H9 (cell line): ENCODE measurements around the gene PKN1. TPM values are rescaled to one million over a fixed set of nuclear protein-coding genes. Genes with fewer than 3 reads are reported as not detected.

Experiments used
- DNase-seq: peaks from one replicate; pipeline ENCODE4 v3.0.0-alpha.2; 2017
- H2AFZ ChIP-seq: one replicate; pipeline ENCODE4 v1.6.1; 2013; ENCODE audit warnings: mild to moderate bottlenecking, low read length, control low read depth, moderate library complexity
- H2AK5ac ChIP-seq: 2 replicates; pipeline ENCODE4 v1.6.1; 2013; ENCODE audit warnings: low read length, control low read depth, mixed read lengths; ENCODE audit not compliant: insufficient read length
- H2BK120ac ChIP-seq: one replicate; pipeline ENCODE4 v1.6.1; 2013; ENCODE audit warnings: low read depth, mild to moderate bottlenecking, low read length, control low read depth, inconsistent platforms; ENCODE audit not compliant: poor library complexity, severe bottlenecking
- H2BK12ac ChIP-seq: 2 replicates; pipeline ENCODE4 v1.6.1; 2013; ENCODE audit warnings: low read length, control low read depth, mixed read lengths, low read depth; ENCODE audit not compliant: insufficient read length
- H2BK15ac ChIP-seq: 2 replicates; pipeline ENCODE4 v1.6.1; 2013; ENCODE audit warnings: low read depth, low read length, control low read depth
- H2BK20ac ChIP-seq: one replicate; pipeline ENCODE4 v1.6.1; 2013; ENCODE audit warnings: low read depth, mild to moderate bottlenecking, low read length, control low read depth, inconsistent platforms; ENCODE audit not compliant: poor library complexity, severe bottlenecking
- H2BK5ac ChIP-seq: 2 replicates; pipeline ENCODE4 v1.6.1; 2013; ENCODE audit warnings: low read length, control low read depth, mixed read lengths; ENCODE audit not compliant: insufficient read length
- H3K14ac ChIP-seq: 2 replicates; pipeline ENCODE4 v1.6.1; 2013; ENCODE audit warnings: low read length, control low read depth; ENCODE audit not compliant: insufficient read depth
- H3K18ac ChIP-seq: 2 replicates; pipeline ENCODE4 v1.6.1; 2013; ENCODE audit warnings: low read depth, mild to moderate bottlenecking, mixed read lengths, low read length, control low read depth; ENCODE audit not compliant: insufficient read length
- H3K23ac ChIP-seq: 2 replicates; pipeline ENCODE4 v1.6.1; 2013; ENCODE audit warnings: low read length, control low read depth, mixed read lengths, low read depth; ENCODE audit not compliant: insufficient read length
- H3K23me2 ChIP-seq: 2 replicates; pipeline ENCODE4 v1.6.1; 2013; ENCODE audit warnings: low read depth, mild to moderate bottlenecking, mixed read lengths, low read length, control low read depth; ENCODE audit not compliant: insufficient read length, poor library complexity, severe bottlenecking
- H3K27ac ChIP-seq: 2 replicates; pipeline ENCODE4 v1.5.1; 2013; ENCODE audit warnings: low read length, control low read depth, mixed read lengths, low read depth; ENCODE audit not compliant: insufficient read length
- H3K27me3 ChIP-seq: 2 replicates; pipeline ENCODE4 v1.6.1; 2013; ENCODE audit warnings: low read length, control low read depth, inconsistent platforms; ENCODE audit not compliant: insufficient read depth
- H3K4ac ChIP-seq: 2 replicates; pipeline ENCODE4 v1.6.1; 2013; ENCODE audit warnings: low read depth, mild to moderate bottlenecking, control low read depth, inconsistent platforms, low read length, moderate library complexity
- H3K4me1 ChIP-seq: 2 replicates; pipeline ENCODE4 v1.6.1; 2013; ENCODE audit warnings: low read length, control low read depth, inconsistent platforms; ENCODE audit not compliant: insufficient read depth
- H3K4me2 ChIP-seq: 2 replicates; pipeline ENCODE4 v1.6.1; 2013; ENCODE audit warnings: low read length, control low read depth, mixed read lengths; ENCODE audit not compliant: insufficient read length, insufficient read depth
- H3K56ac ChIP-seq: 2 replicates; pipeline ENCODE4 v1.6.1; 2013; ENCODE audit warnings: low read depth, mild to moderate bottlenecking, mixed read lengths, low read length, control low read depth; ENCODE audit not compliant: insufficient read length
- H3K79me1 ChIP-seq: 2 replicates; pipeline ENCODE4 v1.6.1; 2013; ENCODE audit warnings: low read depth, mild to moderate bottlenecking, moderate library complexity, low read length, control low read depth, inconsistent platforms; ENCODE audit not compliant: insufficient read depth, poor library complexity, severe bottlenecking
- H3K79me2 ChIP-seq: 2 replicates; pipeline ENCODE4 v1.6.1; 2013; ENCODE audit warnings: low read length, control low read depth, inconsistent platforms; ENCODE audit not compliant: insufficient read depth
- H3K9ac ChIP-seq: 2 replicates; pipeline ENCODE4 v1.6.1; 2013; ENCODE audit warnings: low read length, control low read depth, mixed read lengths; ENCODE audit not compliant: insufficient read length; ENCODE audit errors: extremely low read depth
- H3K9me3 ChIP-seq: one replicate; pipeline ENCODE4 v1.6.1; 2013; ENCODE audit warnings: low read depth, low read length, inconsistent platforms; ENCODE audit not compliant: control insufficient read depth
- H3T11ph ChIP-seq: one replicate; pipeline ENCODE4 v1.6.1; 2013; ENCODE audit warnings: mild to moderate bottlenecking, low read length, control low read depth, inconsistent platforms
- H4K20me1 ChIP-seq: one replicate; pipeline ENCODE4 v1.6.1; 2013; ENCODE audit not compliant: control insufficient read depth, insufficient read length, insufficient read depth
- H4K5ac ChIP-seq: 2 replicates; pipeline ENCODE4 v1.6.1; 2013; ENCODE audit warnings: low read depth, mild to moderate bottlenecking, mixed read lengths, low read length, control low read depth; ENCODE audit not compliant: insufficient read length
- H4K8ac ChIP-seq: replicated peaks from 2 replicates; pipeline ENCODE4 v1.6.1; 2013; ENCODE audit warnings: low read length, control low read depth, mixed read lengths, low read depth; ENCODE audit not compliant: insufficient read length
- H4K91ac ChIP-seq: 2 replicates; pipeline ENCODE4 v1.6.1; 2013; ENCODE audit warnings: low read depth, mild to moderate bottlenecking, moderate library complexity, mixed read lengths, low read length, control low read depth; ENCODE audit not compliant: insufficient read length
- H3K27ac Mint-ChIP-seq, 3 experiments: 2 replicates in 2 of 3; 3 replicates in 1 of 3; pipeline ENCODE4 v1.8.0; 2020 to 2021; ENCODE audit warnings: mixed read lengths in 3 of 3, mild to moderate bottlenecking in 1 of 3, moderate library complexity in 1 of 3
- H3K27me3 Mint-ChIP-seq: 2 replicates; pipeline ENCODE4 v1.8.0; 2021; ENCODE audit warnings: low read depth, mild to moderate bottlenecking, moderate library complexity, mixed read lengths
- H3K36me3 Mint-ChIP-seq, 3 experiments: 2 replicates in 2 of 3; 3 replicates in 1 of 3; pipeline ENCODE4 v1.8.0; 2020 to 2021; ENCODE audit warnings: low read depth in 3 of 3, mixed read lengths in 3 of 3; ENCODE audit not compliant: insufficient read depth in 1 of 3
- H3K4me1 Mint-ChIP-seq, 2 experiments: 2 replicates each; pipeline ENCODE4 v1.8.0; 2020; ENCODE audit warnings: mixed read lengths in 2 of 2
- H3K4me3 Mint-ChIP-seq, 2 experiments: 2 replicates in 1 of 2; 3 replicates in 1 of 2; pipeline ENCODE4 v1.8.0; 2020 to 2021; ENCODE audit warnings: mild to moderate bottlenecking in 2 of 2, mixed read lengths in 2 of 2, moderate library complexity in 1 of 2
- H3K9me3 Mint-ChIP-seq, 2 experiments: 2 replicates in 1 of 2; 3 replicates in 1 of 2; pipeline ENCODE4 v1.8.0; 2020; ENCODE audit warnings: mild to moderate bottlenecking in 2 of 2, mixed read lengths in 2 of 2, moderate library complexity in 1 of 2
- WGBS: extraction: QIAGEN DNeasy Blood & Tissue Kit; methylation state at CpG from one replicate; pipeline ENCODE4 v1.1.7; 2013; ENCODE audit warnings: missing lambda C conversion rate, low lambda C conversion rate, mixed read lengths; ENCODE audit not compliant: insufficient read length; ENCODE audit errors: extremely low coverage; 5-methylcytosine and 5-hydroxymethylcytosine counted together
- total RNA-seq: library from RNA; stranded (reverse); gene quantifications from 2 replicates; pipeline ENCODE4 v1.2.1, GENCODE V29; 2021
- TF ChIP-seq, protein P1 (sequence below): fragments of 200-600 bp; sonication (generic); conservative IDR thresholded peaks from 3 replicates; pipeline ENCODE4 v1.8.0; 2021; ENCODE audit warnings: antibody characterized with exemption, mild to moderate bottlenecking

Gene PKN1
- total RNA-seq, 1 experiment from 2014 or later, result 159 TPM

- Mint-ChIP-seq H3K4me3 (no peak overlapping the region), H3K36me3 (peaks cover 0 to 2% (median 0%) of the 10 kb centered on the region in 3 experiments; a peak in 2 of 7 replicates)
- no CpG with 5 or more reads among the region's 9 CpGs for WGBS
Observed at GRCh38 chr19:14395262-14395661, 37.8 kb upstream of the PKN1 start.

More at GRCh38 chr19:14395262-14395661, 37.8 kb upstream of the PKN1 start:
- Histone ChIP-seq H3K4me2 (no peak overlapping the region), H4K5ac (no peak overlapping the region), H4K20me1 (no peaks in the 10 kb centered on the region), H3K18ac (no peak overlapping the region), H3K79me1 (no peaks in the 10 kb centered on the region), H4K91ac (no peak overlapping the region), H3K9me3 (no peaks in the 10 kb centered on the region), H3K27ac (no peak overlapping the region), H3K79me2 (no peaks in the 10 kb centered on the region), H3K23me2 (no peaks in the 10 kb centered on the region), H3K27me3 (no peaks in the 10 kb centered on the region), H3T11ph (no peak overlapping the region), H2BK120ac (no peak overlapping the region), H3K14ac (no peak overlapping the region), H2BK20ac (no peak overlapping the region), H3K9ac (no peak overlapping the region), H4K8ac (no peak overlapping the region), H3K4ac (no peak overlapping the region), H3K56ac (no peak overlapping the region), H2AFZ (no peak overlapping the region), H2BK12ac (no peak overlapping the region), H3K23ac (no peak overlapping the region), H2AK5ac (no peak overlapping the region), H2BK5ac (no peak overlapping the region), H2BK15ac (no peak overlapping the region), H3K4me1 (no peaks in the 10 kb centered on the region)
- H3K9me3 Mint-ChIP-seq, result no peaks in the 10 kb centered on the region
- peaks cover 7 to 10% of the 10 kb centered on the region in 2 experiments for H3K4me1 Mint-ChIP-seq
- TF ChIP-seq, protein P1, sequence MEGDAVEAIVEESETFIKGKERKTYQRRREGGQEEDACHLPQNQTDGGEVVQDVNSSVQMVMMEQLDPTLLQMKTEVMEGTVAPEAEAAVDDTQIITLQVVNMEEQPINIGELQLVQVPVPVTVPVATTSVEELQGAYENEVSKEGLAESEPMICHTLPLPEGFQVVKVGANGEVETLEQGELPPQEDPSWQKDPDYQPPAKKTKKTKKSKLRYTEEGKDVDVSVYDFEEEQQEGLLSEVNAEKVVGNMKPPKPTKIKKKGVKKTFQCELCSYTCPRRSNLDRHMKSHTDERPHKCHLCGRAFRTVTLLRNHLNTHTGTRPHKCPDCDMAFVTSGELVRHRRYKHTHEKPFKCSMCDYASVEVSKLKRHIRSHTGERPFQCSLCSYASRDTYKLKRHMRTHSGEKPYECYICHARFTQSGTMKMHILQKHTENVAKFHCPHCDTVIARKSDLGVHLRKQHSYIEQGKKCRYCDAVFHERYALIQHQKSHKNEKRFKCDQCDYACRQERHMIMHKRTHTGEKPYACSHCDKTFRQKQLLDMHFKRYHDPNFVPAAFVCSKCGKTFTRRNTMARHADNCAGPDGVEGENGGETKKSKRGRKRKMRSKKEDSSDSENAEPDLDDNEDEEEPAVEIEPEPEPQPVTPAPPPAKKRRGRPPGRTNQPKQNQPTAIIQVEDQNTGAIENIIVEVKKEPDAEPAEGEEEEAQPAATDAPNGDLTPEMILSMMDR, result no peak
- H3K27me3 Mint-ChIP-seq, result peaks cover 3% of the 10 kb centered on the region; the same call in 1 of the 2 replicates
- no peak overlapping the region for H3K27ac Mint-ChIP-seq
- DNase-seq, result no peak
